GM23338 (cell line): ENCODE measurements around the gene CEACAM4. TPM values are rescaled to one million over a fixed set of nuclear protein-coding genes. Genes with fewer than 3 reads are reported as not detected.

Source experiments
- ATAC-seq: fragments of 200-7000 bp; cut with Tn5 transposase; 3 replicates; pipeline ENCODE4 v1.9.1; 2020
- DNase-seq: peaks from one replicate; pipeline ENCODE4 v3.0.0-alpha.2; 2015; ENCODE audit warnings: low spot score
- H2AFZ ChIP-seq: fragments of 200-600 bp; sonication (generic); 2 replicates; pipeline ENCODE4 v1.8.0; 2016; ENCODE audit warnings: antibody characterized with exemption, mild to moderate bottlenecking, moderate library complexity
- H3F3A ChIP-seq: fragments of 200-600 bp; sonication (generic); replicated peaks from 2 replicates; pipeline ENCODE4 v1.8.0; 2017; ENCODE audit warnings: antibody characterized with exemption, mixed run types, low read depth
- H3K27ac ChIP-seq: fragments of 200-600 bp; sonication (generic); 2 replicates; pipeline ENCODE4 v1.6.1; 2016; ENCODE audit warnings: low read depth
- H3K27me3 ChIP-seq: fragments of 200-600 bp; sonication (generic); 2 replicates; pipeline ENCODE4 v1.8.0; 2016; ENCODE audit warnings: mild to moderate bottlenecking, mixed run types, moderate library complexity; ENCODE audit not compliant: insufficient read depth
- H3K36me3 ChIP-seq: fragments of 200-600 bp; sonication (generic); 2 replicates; pipeline ENCODE4 v1.8.0; 2016; ENCODE audit warnings: mild to moderate bottlenecking; ENCODE audit not compliant: insufficient read depth
- H3K4me1 ChIP-seq: fragments of 200-600 bp; sonication (generic); 2 replicates; pipeline ENCODE4 v1.8.0; 2016; ENCODE audit warnings: mild to moderate bottlenecking, moderate library complexity; ENCODE audit not compliant: insufficient read depth
- H3K4me2 ChIP-seq: fragments of 200-600 bp; sonication (generic); 2 replicates; pipeline ENCODE4 v1.7.1; 2017; ENCODE audit warnings: mixed run types
- H3K4me3 ChIP-seq: fragments of 200-600 bp; sonication (generic); 2 replicates; pipeline ENCODE4 v1.6.1; 2016; ENCODE audit warnings: mixed run types
- H3K79me2 ChIP-seq: fragments of 200-600 bp; sonication (generic); replicated peaks from 2 replicates; pipeline ENCODE4 v1.8.0; 2017; ENCODE audit warnings: mild to moderate bottlenecking; ENCODE audit not compliant: insufficient read depth
- H3K9me2 ChIP-seq: fragments of 200-600 bp; sonication (generic); 2 replicates; pipeline ENCODE4 v1.8.0; 2017; ENCODE audit not compliant: insufficient read depth
- H4K20me1 ChIP-seq: fragments of 200-600 bp; sonication (generic); replicated peaks from 2 replicates; pipeline ENCODE4 v1.8.0; 2017; ENCODE audit warnings: mild to moderate bottlenecking; ENCODE audit not compliant: insufficient read depth
- H3K27ac Mint-ChIP-seq: 2 replicates; pipeline ENCODE4 v1.8.0; 2020; ENCODE audit warnings: inconsistent platforms, mild to moderate bottlenecking, moderate library complexity, mixed read lengths
- H3K27me3 Mint-ChIP-seq: 3 replicates; pipeline ENCODE4 v1.8.0; 2022; ENCODE audit warnings: low read depth, mild to moderate bottlenecking, moderate library complexity, mixed read lengths, inconsistent platforms; ENCODE audit not compliant: insufficient read depth, poor library complexity
- H3K36me3 Mint-ChIP-seq: 3 replicates; pipeline ENCODE4 v1.8.0; 2021; ENCODE audit warnings: low read depth, mild to moderate bottlenecking, inconsistent platforms, moderate library complexity, mixed read lengths
- H3K4me1 Mint-ChIP-seq: 3 replicates; pipeline ENCODE4 v1.8.0; 2020; ENCODE audit warnings: mild to moderate bottlenecking, inconsistent platforms, mixed read lengths
- H3K4me3 Mint-ChIP-seq: 3 replicates; pipeline ENCODE4 v1.8.0; 2021; ENCODE audit warnings: moderate library complexity, mild to moderate bottlenecking, inconsistent platforms, mixed read lengths
- H3K9me3 Mint-ChIP-seq: 3 replicates; pipeline ENCODE4 v1.8.0; 2020; ENCODE audit warnings: moderate library complexity, mild to moderate bottlenecking, inconsistent platforms, mixed read lengths
- CREB1 ChIP-seq: fragments of 250-450 bp; sonication (Bioruptor Pico); IDR thresholded peaks from 2 replicates; pipeline ENCODE4 v1.5.0; 2020; ENCODE audit warnings: low read depth, mild to moderate bottlenecking, moderate library complexity
- CTCF ChIP-seq, 2 experiments: fragments of 200-600 bp in 1 of 2; sonication (generic) in 1 of 2; conservative IDR thresholded peaks; 2 replicates each; pipeline versions ENCODE4 v1.5.1 to v1.6.1; 2016 to 2017; ENCODE audit warnings: antibody characterized with exemption in 2 of 2, low read depth in 2 of 2, mild to moderate bottlenecking in 2 of 2, moderate library complexity in 1 of 2
- ETS1 ChIP-seq: IDR thresholded peaks from 2 replicates; pipeline ENCODE4 v1.6.1; 2016; ENCODE audit warnings: antibody characterized with exemption
- EZH2 ChIP-seq: fragments of 200-600 bp; sonication (generic); IDR thresholded peaks from one replicate; pipeline ENCODE4 v1.8.0; 2017; ENCODE audit warnings: antibody characterized with exemption, mild to moderate bottlenecking, low read depth; ENCODE audit not compliant: unreplicated experiment
- EZH2phosphoT487 ChIP-seq: fragments of 200-600 bp; sonication (generic); IDR thresholded peaks from one replicate; pipeline ENCODE4 v1.8.1; 2018; ENCODE audit warnings: antibody characterized with exemption; ENCODE audit not compliant: unreplicated experiment
- JUNB ChIP-seq: IDR thresholded peaks from one replicate; pipeline ENCODE4 v1.6.1; 2016; ENCODE audit warnings: antibody characterized with exemption; ENCODE audit not compliant: unreplicated experiment
- NANOG ChIP-seq: IDR thresholded peaks from 2 replicates; pipeline ENCODE4 v1.6.1; 2016; ENCODE audit warnings: antibody characterized with exemption, borderline replicate concordance
- POLR2AphosphoS5 ChIP-seq: IDR thresholded peaks from 2 replicates; pipeline ENCODE4 v1.6.1; 2016; ENCODE audit warnings: antibody characterized with exemption, low read depth
- REST ChIP-seq: IDR thresholded peaks from one replicate; pipeline ENCODE4 v1.6.1; 2018; ENCODE audit warnings: antibody characterized with exemption; ENCODE audit not compliant: unreplicated experiment
- STAT1 ChIP-seq: IDR thresholded peaks from one replicate; pipeline ENCODE4 v1.6.1; 2016; ENCODE audit warnings: antibody characterized with exemption; ENCODE audit not compliant: unreplicated experiment
- ZNF114 ChIP-seq: fragments of 250-450 bp; sonication (Bioruptor Pico); IDR thresholded peaks from 2 replicates; pipeline ENCODE4 v1.5.0; 2020; ENCODE audit warnings: mild to moderate bottlenecking, moderate library complexity
- ZNF331 ChIP-seq: fragments of 250-450 bp; sonication (Bioruptor Pico); IDR thresholded peaks from 2 replicates; pipeline ENCODE4 v1.5.0; 2020; ENCODE audit warnings: low read depth, mild to moderate bottlenecking, moderate library complexity
- ZNF462 ChIP-seq: fragments of 250-450 bp; sonication (Bioruptor Pico); IDR thresholded peaks from 2 replicates; pipeline ENCODE4 v1.5.0; 2020; ENCODE audit warnings: mild to moderate bottlenecking, moderate library complexity
- polyA plus RNA-seq: library from polyadenylated mRNA; unstranded; fragments of >200 nt; fragmentation: Nextera tagmentation; extraction: Ambion mirVana; gene quantifications from 2 replicates; pipeline ENCODE4 v1.2.1, GENCODE V29; 2016
- total RNA-seq: library from RNA; depleted of rRNA; stranded (reverse); fragments of >200 nt; shearing (Covaris generic); gene quantifications from 2 replicates; pipeline ENCODE4 v1.2.3, GENCODE V29; 2014

Gene CEACAM4
- total and polyA plus RNA-seq, 2 experiments from 2014 or later: not detected

GRCh38 chr19:41577144-41577830 is 49.6 kb downstream of the CEACAM4 start:
- TF ChIP-seq ETS1 (no peak), EZH2phosphoT487 (no peak), EZH2 (no peak), POLR2AphosphoS5 (no peak), CTCF (conservative IDR thresholded peaks at IDR 0.05; ENCODE audit: low read depth in 2 of 2) (no peak), REST (no peak), CREB1 (no peak), STAT1 (no peak), JUNB (no peak), ZNF331 (CRISPR knock-in tag) (no peak), ZNF114 (CRISPR knock-in tag) (no peak), NANOG (no peak), ZNF462 (CRISPR knock-in tag) (no peak)
- Histone ChIP-seq H3F3A (no peaks in the 10 kb centered on the region), H2AFZ (no peak overlapping the region), H3K4me3 (no peak overlapping the region), H3K4me1 (no peaks in the 10 kb centered on the region), H3K79me2 (no peaks in the 10 kb centered on the region), H3K4me2 (no peak overlapping the region), H3K36me3 (no peaks in the 10 kb centered on the region), H4K20me1 (no peaks in the 10 kb centered on the region), H3K9me2 (no peaks in the 10 kb centered on the region), H3K27me3 (peaks cover 9% of the 10 kb centered on the region; the same call in 1 of the 2 replicates), H3K27ac (no peak overlapping the region)
- Mint-ChIP-seq H3K4me3 (no peak overlapping the region), H3K27me3 (peaks cover 11% of the 10 kb centered on the region), H3K4me1 (0 out of 3 replicates have a peak, but pooled peaks cover 2% of the 10 kb centered on the region), H3K9me3 (peaks cover 31% of the 10 kb centered on the region), H3K36me3 (peaks cover 17% of the 10 kb centered on the region; the same call in 2 of the 3 replicates), H3K27ac (no peak overlapping the region)
- ATAC-seq (no peak), DNase-seq (no peak)
